OCI-LY7 (cell line): ENCODE measurements around the gene USP37. TPM values are rescaled to one million over a fixed set of nuclear protein-coding genes. Genes with fewer than 3 reads are reported as not detected.

Experiments
- BruUV-seq: library from RNA; stranded (reverse); fragments of 400-500 nt; replicated peaks from 2 replicates; lab custom pipeline; 2021; lab: Mats Ljungman, UMichigan
- CTCF ChIA-PET: fragments of 300-600 bp; sonication (Branson Sonifier 250); formaldehyde crosslinking; loops from one replicate; lab custom pipeline; 2022; ENCODE audit warnings: antibody characterized with exemption; ENCODE audit not compliant: unreplicated experiment; lab: Charles Lee
- POLR2A ChIA-PET: fragments of 300-600 bp; sonication (Branson Sonifier 250); formaldehyde crosslinking; loops from one replicate; lab custom pipeline; 2022; ENCODE audit warnings: antibody characterized with exemption; lab: Charles Lee
- DNase-seq: peaks from one replicate; pipeline ENCODE4 v3.0.0-alpha.2; 2015; ENCODE audit warnings: low spot score
- H2AFZ ChIP-seq: fragments of 200-600 bp; sonication (generic), shearing (Covaris generic); 2 replicates; pipeline ENCODE4 v1.6.1; 2014; ENCODE audit warnings: mild to moderate bottlenecking, antibody characterized with exemption, low read length, moderate library complexity
- H3K27ac ChIP-seq: fragments of 200-600 bp; sonication (generic); 2 replicates; pipeline ENCODE4 v1.5.1; 2014; ENCODE audit warnings: mixed run types, low read depth, mild to moderate bottlenecking, moderate library complexity, low read length, inconsistent platforms; ENCODE audit not compliant: poor library complexity, severe bottlenecking
- H3K36me3 ChIP-seq: fragments of 200-600 bp; sonication (generic); 2 replicates; pipeline ENCODE4 v1.6.1; 2014; ENCODE audit warnings: mild to moderate bottlenecking, antibody characterized with exemption, low read length, moderate library complexity, mixed read lengths; ENCODE audit not compliant: insufficient read depth
- H3K4me1 ChIP-seq: fragments of 200-600 bp; sonication (generic); 2 replicates; pipeline ENCODE4 v1.5.1; 2014; ENCODE audit warnings: mild to moderate bottlenecking, low read length; ENCODE audit not compliant: insufficient read depth, poor library complexity, severe bottlenecking
- H3K4me2 ChIP-seq: fragments of 200-600 bp; sonication (generic); 2 replicates; pipeline ENCODE4 v1.6.1; 2014; ENCODE audit warnings: mild to moderate bottlenecking, low read length
- H3K4me3 ChIP-seq: fragments of 200-600 bp; sonication (generic); 2 replicates; pipeline ENCODE4 v1.5.1; 2014; ENCODE audit warnings: mild to moderate bottlenecking, low read depth, low read length; ENCODE audit not compliant: poor library complexity, severe bottlenecking
- H3K79me2 ChIP-seq: fragments of 200-600 bp; sonication (generic); 2 replicates; pipeline ENCODE4 v1.6.1; 2016; ENCODE audit warnings: low read depth, mild to moderate bottlenecking, low read length, moderate library complexity, mixed read lengths; ENCODE audit not compliant: insufficient read depth
- H3K9me2 ChIP-seq: fragments of 200-600 bp; sonication (generic); 2 replicates; pipeline ENCODE4 v1.6.1; 2016; ENCODE audit warnings: mild to moderate bottlenecking, low read length, mixed read lengths; ENCODE audit not compliant: insufficient read depth
- H3K9me3 ChIP-seq: fragments of 200-600 bp; sonication (generic); 2 replicates; pipeline ENCODE4 v1.6.1; 2014; ENCODE audit warnings: mild to moderate bottlenecking, mixed run types, low read length, mixed read lengths
- H4K20me1 ChIP-seq: fragments of 200-600 bp; sonication (generic); 2 replicates; pipeline ENCODE4 v1.6.1; 2014; ENCODE audit warnings: mild to moderate bottlenecking, antibody characterized with exemption, low read length, moderate library complexity, mixed read lengths; ENCODE audit not compliant: insufficient read depth
- EZH2phosphoT487 ChIP-seq: fragments of 200-600 bp; sonication (generic); IDR thresholded peaks from 2 replicates; pipeline ENCODE4 v1.6.1; 2018; ENCODE audit warnings: low read depth, borderline replicate concordance, mild to moderate bottlenecking, mixed run types, antibody characterized with exemption, low read length, moderate library complexity, mixed read lengths
- intact Hi-C: fragments of 100-400 bp; cut with micrococcal nuclease; formaldehyde crosslinking; loops from one replicate; pipeline ENCODE4 v1.10.0; 2022; ENCODE audit not compliant: unreplicated experiment
- total RNA-seq, 2 experiments: library from RNA; depleted of rRNA in 1 of 2; stranded (reverse); fragments of >200 nt in 1 of 2; shearing (Covaris generic) in 1 of 2; gene quantifications; 2 replicates each; pipeline ENCODE4 v1.2.3, GENCODE V29; 2014 to 2022
- TF ChIP-seq, protein P1 (sequence below): fragments of 200-600 bp; sonication (generic); conservative IDR thresholded peaks from 2 replicates; pipeline ENCODE4 v1.5.1; 2014; ENCODE audit warnings: mild to moderate bottlenecking, antibody characterized with exemption, low read length, moderate library complexity, mixed read lengths

USP37 gene
- total RNA-seq, 2 experiments from 2014 or later, result 23.3 to 32.4 TPM

GRCh38 chr2:218435003-218435982 lies 132.9 kb downstream of the USP37 start:
- no peaks in the 10 kb centered on the region for H3K9me3 ChIP-seq
- H3K4me2 ChIP-seq, result no peak overlapping the region
- intact Hi-C loops, result loop anchor here (10.0 kb wide), 1 partner anchor 410 kb away; no protein-coding TSS in a partner anchor
- no peak overlapping the region for H2AFZ ChIP-seq
- no peak overlapping the region for H3K27ac ChIP-seq
- H3K36me3 ChIP-seq, result no peaks in the 10 kb centered on the region
- no peaks in the 10 kb centered on the region for H3K9me2 ChIP-seq
- BruUV-seq, result no TSS peak
- TF ChIP-seq, protein P1, sequence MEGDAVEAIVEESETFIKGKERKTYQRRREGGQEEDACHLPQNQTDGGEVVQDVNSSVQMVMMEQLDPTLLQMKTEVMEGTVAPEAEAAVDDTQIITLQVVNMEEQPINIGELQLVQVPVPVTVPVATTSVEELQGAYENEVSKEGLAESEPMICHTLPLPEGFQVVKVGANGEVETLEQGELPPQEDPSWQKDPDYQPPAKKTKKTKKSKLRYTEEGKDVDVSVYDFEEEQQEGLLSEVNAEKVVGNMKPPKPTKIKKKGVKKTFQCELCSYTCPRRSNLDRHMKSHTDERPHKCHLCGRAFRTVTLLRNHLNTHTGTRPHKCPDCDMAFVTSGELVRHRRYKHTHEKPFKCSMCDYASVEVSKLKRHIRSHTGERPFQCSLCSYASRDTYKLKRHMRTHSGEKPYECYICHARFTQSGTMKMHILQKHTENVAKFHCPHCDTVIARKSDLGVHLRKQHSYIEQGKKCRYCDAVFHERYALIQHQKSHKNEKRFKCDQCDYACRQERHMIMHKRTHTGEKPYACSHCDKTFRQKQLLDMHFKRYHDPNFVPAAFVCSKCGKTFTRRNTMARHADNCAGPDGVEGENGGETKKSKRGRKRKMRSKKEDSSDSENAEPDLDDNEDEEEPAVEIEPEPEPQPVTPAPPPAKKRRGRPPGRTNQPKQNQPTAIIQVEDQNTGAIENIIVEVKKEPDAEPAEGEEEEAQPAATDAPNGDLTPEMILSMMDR, result no peak
- no peak for TF ChIP-seq EZH2phosphoT487
- no peak overlapping the region for H3K4me3 ChIP-seq
- no peaks in the 10 kb centered on the region for H3K79me2 ChIP-seq
- no peaks in the 10 kb centered on the region for H4K20me1 ChIP-seq
- no peak for DNase-seq
- CTCF ChIA-PET, result no interaction called here
- peaks cover 9% of the 10 kb centered on the region for H3K4me1 ChIP-seq
- POLR2A ChIA-PET, result no interaction called here

- no peaks in the 10 kb centered on the region for H3K9me2 ChIP-seq
- CTCF ChIA-PET, result no interaction called here
- H3K79me2 ChIP-seq, result no peaks in the 10 kb centered on the region
- H4K20me1 ChIP-seq, result no peaks in the 10 kb centered on the region
- BruUV-seq, result no TSS peak
- H3K4me3 ChIP-seq, result no peak overlapping the region
- intact Hi-C loops, result loop anchor here (10.0 kb wide), 1 partner anchor 410 kb away; no protein-coding TSS in a partner anchor
- no peaks in the 10 kb centered on the region for H3K36me3 ChIP-seq
- no peak overlapping the region for H2AFZ ChIP-seq
- DNase-seq, result no peak
- POLR2A ChIA-PET, result no interaction called here
- no peak overlapping the region for H3K4me2 ChIP-seq
- no peak overlapping the region for H3K27ac ChIP-seq
- H3K9me3 ChIP-seq, result no peaks in the 10 kb centered on the region
- TF ChIP-seq EZH2phosphoT487, result no peak
- TF ChIP-seq, protein P1, result no peak
- H3K4me1 ChIP-seq, result peaks cover 9% of the 10 kb centered on the region
Measured at GRCh38 chr2:218434456-218434855, 133.7 kb downstream of the USP37 start.
